K562 (cell line): ENCODE measurements around the gene OBP2A. TPM values are rescaled to one million over a fixed set of nuclear protein-coding genes. Genes with fewer than 3 reads are reported as not detected.
A peak's percentile ranks its signal among the peaks of the same experiment; 100 is the strongest.

Source experiments
- CREB1 ChIP-seq, 2 experiments: sonication (generic) in 1 of 2; formaldehyde crosslinking in 1 of 2; IDR thresholded peaks; 2 replicates each; pipeline versions ENCODE4 v1.6.1 to v1.8.0; 2012 to 2022; ENCODE audit warnings: inconsistent platforms in 1 of 2, mild to moderate bottlenecking in 1 of 2, missing genetic modification reagents in 1 of 2, moderate library complexity in 1 of 2
- EWSR1 ChIP-seq: fragments of 450-650 bp; IDR thresholded peaks from 2 replicates; pipeline ENCODE4 v1.6.1; 2018; ENCODE audit warnings: borderline replicate concordance, mild to moderate bottlenecking, low read depth, moderate library complexity; ENCODE audit not compliant: partially characterized antibody
- HEY1 ChIP-seq: fragments of 250-450 bp; sonication (Bioruptor Pico); IDR thresholded peaks from 2 replicates; pipeline ENCODE4 v1.5.0; 2020; ENCODE audit warnings: mild to moderate bottlenecking, moderate library complexity, borderline replicate concordance
- ILK ChIP-seq: fragments of 450-650 bp; IDR thresholded peaks from 2 replicates; pipeline ENCODE4 v1.6.1; 2016; ENCODE audit warnings: missing genetic modification characterization, low read depth, mild to moderate bottlenecking, missing compliant biosample characterization, moderate library complexity, borderline replicate concordance
- MEF2D ChIP-seq: conservative IDR thresholded peaks from 2 replicates; pipeline ENCODE4 v1.6.1; 2016; ENCODE audit warnings: low read depth, missing genetic modification characterization, missing compliant biosample characterization
- NCOR1 ChIP-seq: fragments of 450-650 bp; IDR thresholded peaks from 2 replicates; pipeline ENCODE4 v1.6.1; 2016; ENCODE audit warnings: mild to moderate bottlenecking, moderate library complexity
- NRF1 ChIP-seq, 2 experiments: fragments of 450-650 bp; IDR thresholded peaks in 1 of 2; conservative IDR thresholded peaks in 1 of 2; 2 replicates each; pipeline ENCODE4 v1.6.1; 2014; ENCODE audit warnings: mild to moderate bottlenecking in 2 of 2
- RBBP5 ChIP-seq: fragments of 200-600 bp; sonication (generic); IDR thresholded peaks from 2 replicates; pipeline ENCODE4 v1.6.1; 2012; ENCODE audit warnings: borderline replicate concordance, mild to moderate bottlenecking, low read length, control low read depth, inconsistent platforms; ENCODE audit not compliant: insufficient read depth, poor library complexity, severe bottlenecking
- RNF2 ChIP-seq: sonication (generic); IDR thresholded peaks from 2 replicates; pipeline ENCODE4 v1.6.1; 2016
- SREBF1 ChIP-seq: fragments of 150-350 bp; IDR thresholded peaks from 2 replicates; pipeline ENCODE4 v1.6.1; 2014; ENCODE audit warnings: antibody characterized with exemption, low read depth, low read length, borderline replicate concordance
- TFAM ChIP-seq: fragments of 250-450 bp; sonication (Bioruptor Pico); conservative IDR thresholded peaks from 2 replicates; pipeline ENCODE4 v1.5.0; 2021; ENCODE audit warnings: mild to moderate bottlenecking, moderate library complexity
- TGIF2 ChIP-seq: sonication (generic); formaldehyde crosslinking; IDR thresholded peaks from 2 replicates; pipeline ENCODE4 v1.8.1; 2022; ENCODE audit warnings: mild to moderate bottlenecking, missing genetic modification reagents, moderate library complexity
- polyA plus RNA-seq, 8 experiments: library from polyadenylated mRNA; depleted of rRNA in 4 of 8; stranded (reverse) in 5 of 8; unstranded in 3 of 8; fragments of >200 nt; fragmentation: Nextera tagmentation in 2 of 8; fragmentation: Illumina TruSeq in 1 of 8; extraction: Ambion mirVana in 2 of 8; extraction: Trizol in 1 of 8; gene quantifications; 2 replicates each; pipeline versions ENCODE4 v1.2.1 to v1.2.3, GENCODE V29; 2011 to 2014; ENCODE audit warnings: inconsistent platforms in 1 of 8, missing spikeins in 1 of 8
- total RNA-seq, 7 experiments: library from RNA; depleted of rRNA in 6 of 7; stranded (reverse); fragments of >200 nt in 6 of 7; fragmentation: Illumina TruSeq in 2 of 7; extraction: Trizol in 2 of 7; gene quantifications; 2 replicates each; pipeline versions ENCODE4 v1.2.1 to v1.2.3, GENCODE V29; 2011 to 2021; ENCODE audit warnings: low replicate concordance in 1 of 7
- TF ChIP-seq, protein P1 (sequence below): sonication (generic); formaldehyde crosslinking; IDR thresholded peaks from 2 replicates; pipeline ENCODE4 v1.8.0; 2022; ENCODE audit warnings: missing genetic modification reagents, mild to moderate bottlenecking, borderline replicate concordance
- TF ChIP-seq, protein P2 (sequence below): sonication (generic); formaldehyde crosslinking; IDR thresholded peaks from 2 replicates; pipeline ENCODE4 v1.9.0; 2022; ENCODE audit warnings: mild to moderate bottlenecking, missing genetic modification reagents
- TF ChIP-seq, protein P3 (sequence below): sonication (generic); formaldehyde crosslinking; IDR thresholded peaks from 2 replicates; pipeline ENCODE4 v1.8.0; 2023; ENCODE audit warnings: missing genetic modification reagents, mild to moderate bottlenecking, borderline replicate concordance
- TF ChIP-seq, protein P4 (sequence below): fragments of 450-650 bp; formaldehyde crosslinking; IDR thresholded peaks from 2 replicates; pipeline ENCODE4 v1.4.0; 2020; ENCODE audit warnings: mild to moderate bottlenecking, moderate library complexity

Gene OBP2A
- total and polyA plus RNA-seq, 9 of the 15 experiments (the other 6 are each of a cell fraction or from before 2014, with no cell fraction given): not detected

DNA sequence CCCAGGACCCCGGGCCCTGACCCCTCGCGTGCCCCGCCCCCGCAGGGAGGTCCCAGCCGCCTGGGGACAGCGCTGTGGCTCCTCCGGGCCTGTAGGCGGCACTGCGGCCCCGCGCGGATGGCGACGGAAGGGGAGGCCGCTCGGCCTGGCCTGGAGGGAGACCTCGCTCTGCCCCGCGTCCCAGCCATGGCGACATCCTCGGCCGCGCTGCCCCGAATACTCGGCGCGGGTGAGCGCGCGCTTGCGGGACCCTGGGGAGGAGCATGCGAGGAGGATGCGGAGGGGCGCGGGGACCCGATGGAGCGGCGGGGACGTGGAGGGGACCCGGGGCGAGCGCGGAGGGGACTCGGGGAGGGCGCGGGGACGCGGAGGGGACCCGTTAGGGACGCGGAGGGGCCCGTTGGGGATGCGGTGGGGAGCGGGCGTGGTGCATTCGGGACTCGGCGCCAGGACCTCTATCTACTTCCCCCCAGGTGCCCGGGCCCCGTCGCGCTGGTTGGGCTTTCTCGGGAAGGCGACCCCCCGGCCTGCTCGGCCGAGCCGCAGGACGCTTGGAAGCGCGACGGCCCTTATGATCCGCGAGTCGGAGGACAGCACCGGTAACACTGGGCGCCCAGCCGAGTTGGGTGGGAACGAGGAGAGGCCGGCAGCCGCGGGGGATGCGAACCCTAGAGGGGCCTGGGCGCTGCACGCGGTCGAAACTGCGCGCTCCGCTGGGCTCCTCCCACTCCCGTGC is 45.2 kb upstream of the OBP2A start, which contains the start of gene MRPS2 (continued):
- TF ChIP-seq, protein P1, sequence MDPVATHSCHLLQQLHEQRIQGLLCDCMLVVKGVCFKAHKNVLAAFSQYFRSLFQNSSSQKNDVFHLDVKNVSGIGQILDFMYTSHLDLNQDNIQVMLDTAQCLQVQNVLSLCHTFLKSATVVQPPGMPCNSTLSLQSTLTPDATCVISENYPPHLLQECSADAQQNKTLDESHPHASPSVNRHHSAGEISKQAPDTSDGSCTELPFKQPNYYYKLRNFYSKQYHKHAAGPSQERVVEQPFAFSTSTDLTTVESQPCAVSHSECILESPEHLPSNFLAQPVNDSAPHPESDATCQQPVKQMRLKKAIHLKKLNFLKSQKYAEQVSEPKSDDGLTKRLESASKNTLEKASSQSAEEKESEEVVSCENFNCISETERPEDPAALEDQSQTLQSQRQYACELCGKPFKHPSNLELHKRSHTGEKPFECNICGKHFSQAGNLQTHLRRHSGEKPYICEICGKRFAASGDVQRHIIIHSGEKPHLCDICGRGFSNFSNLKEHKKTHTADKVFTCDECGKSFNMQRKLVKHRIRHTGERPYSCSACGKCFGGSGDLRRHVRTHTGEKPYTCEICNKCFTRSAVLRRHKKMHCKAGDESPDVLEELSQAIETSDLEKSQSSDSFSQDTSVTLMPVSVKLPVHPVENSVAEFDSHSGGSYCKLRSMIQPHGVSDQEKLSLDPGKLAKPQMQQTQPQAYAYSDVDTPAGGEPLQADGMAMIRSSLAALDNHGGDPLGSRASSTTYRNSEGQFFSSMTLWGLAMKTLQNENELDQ: no peak
- TF ChIP-seq CREB1 (IDR thresholded peaks at IDR 0.05): peak; percentile 11; the same call in 1 of the 2 replicates
- peak; percentile 13; the same call in 1 of the 2 replicates for TF ChIP-seq CREB1 (CRISPR knock-in tag; IDR thresholded peaks at IDR 0.05)
- peak; percentile 86 for TF ChIP-seq RBBP5
- TF ChIP-seq, protein P2, sequence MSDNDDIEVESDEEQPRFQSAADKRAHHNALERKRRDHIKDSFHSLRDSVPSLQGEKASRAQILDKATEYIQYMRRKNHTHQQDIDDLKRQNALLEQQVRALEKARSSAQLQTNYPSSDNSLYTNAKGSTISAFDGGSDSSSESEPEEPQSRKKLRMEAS (CRISPR knock-in tag): peak; percentile 84
- TF ChIP-seq TFAM: no peak
- no peak for TF ChIP-seq ILK
- TF ChIP-seq NRF1 (conservative IDR thresholded peaks at IDR 0.05 in 1 of 2, IDR thresholded peaks at IDR 0.05 in 1 of 2): 0 out of 4 replicates have a peak, but pooled peaks of 1 of the 2 experiments have one; percentile 7
- TF ChIP-seq, protein P3, sequence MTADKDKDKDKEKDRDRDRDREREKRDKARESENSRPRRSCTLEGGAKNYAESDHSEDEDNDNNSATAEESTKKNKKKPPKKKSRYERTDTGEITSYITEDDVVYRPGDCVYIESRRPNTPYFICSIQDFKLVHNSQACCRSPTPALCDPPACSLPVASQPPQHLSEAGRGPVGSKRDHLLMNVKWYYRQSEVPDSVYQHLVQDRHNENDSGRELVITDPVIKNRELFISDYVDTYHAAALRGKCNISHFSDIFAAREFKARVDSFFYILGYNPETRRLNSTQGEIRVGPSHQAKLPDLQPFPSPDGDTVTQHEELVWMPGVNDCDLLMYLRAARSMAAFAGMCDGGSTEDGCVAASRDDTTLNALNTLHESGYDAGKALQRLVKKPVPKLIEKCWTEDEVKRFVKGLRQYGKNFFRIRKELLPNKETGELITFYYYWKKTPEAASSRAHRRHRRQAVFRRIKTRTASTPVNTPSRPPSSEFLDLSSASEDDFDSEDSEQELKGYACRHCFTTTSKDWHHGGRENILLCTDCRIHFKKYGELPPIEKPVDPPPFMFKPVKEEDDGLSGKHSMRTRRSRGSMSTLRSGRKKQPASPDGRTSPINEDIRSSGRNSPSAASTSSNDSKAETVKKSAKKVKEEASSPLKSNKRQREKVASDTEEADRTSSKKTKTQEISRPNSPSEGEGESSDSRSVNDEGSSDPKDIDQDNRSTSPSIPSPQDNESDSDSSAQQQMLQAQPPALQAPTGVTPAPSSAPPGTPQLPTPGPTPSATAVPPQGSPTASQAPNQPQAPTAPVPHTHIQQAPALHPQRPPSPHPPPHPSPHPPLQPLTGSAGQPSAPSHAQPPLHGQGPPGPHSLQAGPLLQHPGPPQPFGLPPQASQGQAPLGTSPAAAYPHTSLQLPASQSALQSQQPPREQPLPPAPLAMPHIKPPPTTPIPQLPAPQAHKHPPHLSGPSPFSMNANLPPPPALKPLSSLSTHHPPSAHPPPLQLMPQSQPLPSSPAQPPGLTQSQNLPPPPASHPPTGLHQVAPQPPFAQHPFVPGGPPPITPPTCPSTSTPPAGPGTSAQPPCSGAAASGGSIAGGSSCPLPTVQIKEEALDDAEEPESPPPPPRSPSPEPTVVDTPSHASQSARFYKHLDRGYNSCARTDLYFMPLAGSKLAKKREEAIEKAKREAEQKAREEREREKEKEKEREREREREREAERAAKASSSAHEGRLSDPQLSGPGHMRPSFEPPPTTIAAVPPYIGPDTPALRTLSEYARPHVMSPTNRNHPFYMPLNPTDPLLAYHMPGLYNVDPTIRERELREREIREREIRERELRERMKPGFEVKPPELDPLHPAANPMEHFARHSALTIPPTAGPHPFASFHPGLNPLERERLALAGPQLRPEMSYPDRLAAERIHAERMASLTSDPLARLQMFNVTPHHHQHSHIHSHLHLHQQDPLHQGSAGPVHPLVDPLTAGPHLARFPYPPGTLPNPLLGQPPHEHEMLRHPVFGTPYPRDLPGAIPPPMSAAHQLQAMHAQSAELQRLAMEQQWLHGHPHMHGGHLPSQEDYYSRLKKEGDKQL (CRISPR knock-in tag): no peak
- TF ChIP-seq HEY1: no peak
- TF ChIP-seq MEF2D (tag): no peak
- 0 out of 2 replicates have a peak, but pooled peaks have one; percentile 35 for TF ChIP-seq RNF2
- TF ChIP-seq NCOR1: peak; percentile 41; the same call in 1 of the 2 replicates
- no peak for TF ChIP-seq SREBF1
- no peak for TF ChIP-seq EWSR1
- TF ChIP-seq, protein P4, sequence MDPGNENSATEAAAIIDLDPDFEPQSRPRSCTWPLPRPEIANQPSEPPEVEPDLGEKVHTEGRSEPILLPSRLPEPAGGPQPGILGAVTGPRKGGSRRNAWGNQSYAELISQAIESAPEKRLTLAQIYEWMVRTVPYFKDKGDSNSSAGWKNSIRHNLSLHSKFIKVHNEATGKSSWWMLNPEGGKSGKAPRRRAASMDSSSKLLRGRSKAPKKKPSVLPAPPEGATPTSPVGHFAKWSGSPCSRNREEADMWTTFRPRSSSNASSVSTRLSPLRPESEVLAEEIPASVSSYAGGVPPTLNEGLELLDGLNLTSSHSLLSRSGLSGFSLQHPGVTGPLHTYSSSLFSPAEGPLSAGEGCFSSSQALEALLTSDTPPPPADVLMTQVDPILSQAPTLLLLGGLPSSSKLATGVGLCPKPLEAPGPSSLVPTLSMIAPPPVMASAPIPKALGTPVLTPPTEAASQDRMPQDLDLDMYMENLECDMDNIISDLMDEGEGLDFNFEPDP (CRISPR knock-in tag): no peak
- TF ChIP-seq TGIF2 (CRISPR knock-in tag): 0 out of 2 replicates have a peak, but pooled peaks have one; percentile 24
